Measurements from ENCODE around the gene MAGI1. TPM values are rescaled to one million over a fixed set of nuclear protein-coding genes. Genes with fewer than 3 reads are reported as not detected.

Gene MAGI1
- total and polyA plus RNA-seq, 2 donors (not counting 1 experiment from before 2014, with no cell fraction given): 15.7 to 23.7 TPM

DNA sequence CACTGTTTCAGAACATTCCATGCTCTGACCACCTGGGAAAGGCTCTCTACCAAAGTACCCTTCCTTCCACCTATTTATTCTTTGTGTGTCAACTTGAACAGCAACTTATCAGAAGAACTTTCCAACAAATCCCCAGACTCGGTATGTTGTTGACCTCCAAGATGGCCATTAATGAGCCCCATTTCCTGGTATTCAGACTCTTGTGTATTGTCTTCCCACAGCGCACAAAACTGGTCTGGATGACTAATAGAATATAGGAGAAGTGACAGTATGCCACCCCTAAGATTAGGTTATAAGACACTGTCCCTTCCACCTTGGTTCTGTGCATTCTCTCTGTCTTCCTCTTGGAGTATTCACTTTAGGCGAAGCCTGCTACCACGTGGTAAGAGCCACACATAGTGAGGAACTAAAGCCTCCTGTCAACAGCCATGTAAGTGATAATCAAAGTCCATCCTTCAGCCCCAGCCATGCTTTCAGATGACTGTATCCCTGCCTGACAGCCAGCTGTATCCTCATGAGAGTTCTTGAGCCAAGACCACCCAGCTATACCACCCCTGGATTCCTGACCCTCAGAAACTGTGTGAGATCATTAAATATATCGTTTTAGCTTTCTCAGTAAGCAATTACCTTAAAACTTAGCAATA lies 481.7 kb downstream of the MAGI1 start:
- Histone ChIP-seq H3K4me3 (replicated peaks in 1 of 4; ENCODE audit: control extremely low read depth in 1 of 4, insufficient read depth in 1 of 4, low read depth in 3 of 4, low read length in 4 of 4) (no peak overlapping the region), H3K36me3 (ENCODE audit: control insufficient read depth, insufficient read depth, low read length) (no peaks in the 10 kb centered on the region), H3K9ac (ENCODE audit: insufficient read depth, low read length) (no peak overlapping the region), H3K4me2 (ENCODE audit: extremely low read depth, insufficient read depth, low read length) (no peak overlapping the region), H3K27ac (ENCODE audit: insufficient read depth, low read length) (no peak overlapping the region), H3K4me1 (ENCODE audit: control insufficient read depth, extremely low read depth, insufficient read depth, low read length) (no peaks in the 10 kb centered on the region), H3K9me3 (ENCODE audit: control insufficient read depth, insufficient read depth, low read depth, low read length) (no peaks in the 10 kb centered on the region), H3K27me3 (ENCODE audit: control insufficient read depth, insufficient read depth, low read length) (no peaks in the 10 kb centered on the region), H2AFZ (ENCODE audit: low read length) (no peak overlapping the region), H3K79me2 (ENCODE audit: control insufficient read depth, insufficient read depth, low read length) (no peaks in the 10 kb centered on the region), H4K20me1 (ENCODE audit: control insufficient read depth, extremely low read depth, insufficient read depth, low read length) (no peaks in the 10 kb centered on the region)
- no peak for TF ChIP-seq EZH2 (IDR thresholded peaks at IDR 0.05; ENCODE audit: low read length, missing control alignments)
- TF ChIP-seq, protein P1, sequence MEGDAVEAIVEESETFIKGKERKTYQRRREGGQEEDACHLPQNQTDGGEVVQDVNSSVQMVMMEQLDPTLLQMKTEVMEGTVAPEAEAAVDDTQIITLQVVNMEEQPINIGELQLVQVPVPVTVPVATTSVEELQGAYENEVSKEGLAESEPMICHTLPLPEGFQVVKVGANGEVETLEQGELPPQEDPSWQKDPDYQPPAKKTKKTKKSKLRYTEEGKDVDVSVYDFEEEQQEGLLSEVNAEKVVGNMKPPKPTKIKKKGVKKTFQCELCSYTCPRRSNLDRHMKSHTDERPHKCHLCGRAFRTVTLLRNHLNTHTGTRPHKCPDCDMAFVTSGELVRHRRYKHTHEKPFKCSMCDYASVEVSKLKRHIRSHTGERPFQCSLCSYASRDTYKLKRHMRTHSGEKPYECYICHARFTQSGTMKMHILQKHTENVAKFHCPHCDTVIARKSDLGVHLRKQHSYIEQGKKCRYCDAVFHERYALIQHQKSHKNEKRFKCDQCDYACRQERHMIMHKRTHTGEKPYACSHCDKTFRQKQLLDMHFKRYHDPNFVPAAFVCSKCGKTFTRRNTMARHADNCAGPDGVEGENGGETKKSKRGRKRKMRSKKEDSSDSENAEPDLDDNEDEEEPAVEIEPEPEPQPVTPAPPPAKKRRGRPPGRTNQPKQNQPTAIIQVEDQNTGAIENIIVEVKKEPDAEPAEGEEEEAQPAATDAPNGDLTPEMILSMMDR (conservative IDR thresholded peaks at IDR 0.05 in 1 of 2, IDR thresholded peaks at IDR 0.05 in 1 of 2; ENCODE audit: low read depth in 1 of 2, low read length in 2 of 2): no peak
- no peak for DNase-seq (ENCODE audit: low read depth in 2 of 2)

DNA sequence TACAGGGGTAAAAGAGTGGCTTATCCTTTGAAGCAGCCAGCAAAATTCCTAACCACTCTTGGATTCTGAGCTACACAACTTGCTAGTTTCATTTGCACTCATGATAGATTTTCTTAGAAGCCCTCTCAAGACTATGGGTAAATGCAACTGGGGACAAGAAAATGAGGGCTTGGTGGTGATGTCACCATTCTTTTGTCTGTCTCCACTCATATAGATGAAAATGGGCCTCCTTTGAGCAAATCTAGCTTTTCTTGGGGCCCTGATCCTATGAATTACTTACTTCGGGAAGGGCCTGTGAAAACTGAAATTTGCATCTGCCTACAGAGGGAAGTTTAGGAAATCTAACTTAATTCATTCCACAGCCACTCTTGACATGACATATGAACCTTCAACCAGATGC lies 486.3 kb downstream of the MAGI1 start:
- no peak overlapping the region for H3K27ac ChIP-seq (ENCODE audit: insufficient read depth, low read length)
- no peak overlapping the region for H2AFZ ChIP-seq (ENCODE audit: low read length)
- no peaks in the 10 kb centered on the region for H3K79me2 ChIP-seq (ENCODE audit: control insufficient read depth, insufficient read depth, low read length)
- H3K4me2 ChIP-seq (ENCODE audit: extremely low read depth, insufficient read depth, low read length): no peak overlapping the region
- no peak for DNase-seq (ENCODE audit: low read depth in 2 of 2)
- no peak overlapping the region for H3K4me3 ChIP-seq (replicated peaks in 1 of 4; ENCODE audit: control extremely low read depth in 1 of 4, insufficient read depth in 1 of 4, low read depth in 3 of 4, low read length in 4 of 4)
- no peak overlapping the region for H3K9ac ChIP-seq (ENCODE audit: insufficient read depth, low read length)
- H3K36me3 ChIP-seq (ENCODE audit: control insufficient read depth, insufficient read depth, low read length): no peaks in the 10 kb centered on the region
- TF ChIP-seq, protein P1 (conservative IDR thresholded peaks at IDR 0.05 in 1 of 2, IDR thresholded peaks at IDR 0.05 in 1 of 2; ENCODE audit: low read depth in 1 of 2, low read length in 2 of 2): no peak
- no peak for TF ChIP-seq EZH2 (IDR thresholded peaks at IDR 0.05; ENCODE audit: low read length, missing control alignments)
- H4K20me1 ChIP-seq (ENCODE audit: control insufficient read depth, extremely low read depth, insufficient read depth, low read length): no peaks in the 10 kb centered on the region
- H3K27me3 ChIP-seq (ENCODE audit: control insufficient read depth, insufficient read depth, low read length): no peaks in the 10 kb centered on the region
- H3K4me1 ChIP-seq (ENCODE audit: control insufficient read depth, extremely low read depth, insufficient read depth, low read length): peaks cover 2% of the 10 kb centered on the region
- H3K9me3 ChIP-seq (ENCODE audit: control insufficient read depth, insufficient read depth, low read depth, low read length): no peaks in the 10 kb centered on the region

DNA sequence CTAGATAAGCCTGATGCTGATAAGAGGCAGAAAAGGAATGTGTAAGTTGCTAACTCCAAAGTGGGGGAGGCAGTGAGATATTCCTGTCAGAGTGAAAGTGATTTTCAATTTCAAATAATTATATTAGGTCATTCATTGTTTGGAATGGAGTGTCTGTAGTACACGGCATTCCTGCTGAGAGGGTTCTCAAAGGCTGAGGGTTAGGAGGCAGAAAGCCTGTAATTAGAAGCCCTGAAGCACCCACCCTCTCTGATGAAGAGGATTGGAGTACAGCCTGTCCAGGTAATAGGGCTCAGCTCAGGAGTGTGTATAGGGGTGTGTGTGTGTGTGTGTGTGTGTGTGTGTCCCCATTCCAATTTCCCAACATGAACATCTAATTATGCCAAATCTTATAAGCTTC lies 486.8 kb downstream of the MAGI1 start:
- H3K27me3 ChIP-seq (ENCODE audit: control insufficient read depth, insufficient read depth, low read length): no peaks in the 10 kb centered on the region
- no peaks in the 10 kb centered on the region for H3K36me3 ChIP-seq (ENCODE audit: control insufficient read depth, insufficient read depth, low read length)
- no peak overlapping the region for H3K4me2 ChIP-seq (ENCODE audit: extremely low read depth, insufficient read depth, low read length)
- no peaks in the 10 kb centered on the region for H4K20me1 ChIP-seq (ENCODE audit: control insufficient read depth, extremely low read depth, insufficient read depth, low read length)
- peaks cover 2% of the 10 kb centered on the region for H3K4me1 ChIP-seq (ENCODE audit: control insufficient read depth, extremely low read depth, insufficient read depth, low read length)
- no peaks in the 10 kb centered on the region for H3K9me3 ChIP-seq (ENCODE audit: control insufficient read depth, insufficient read depth, low read depth, low read length)
- H2AFZ ChIP-seq (ENCODE audit: low read length): no peak overlapping the region
- no peak for DNase-seq (ENCODE audit: low read depth in 2 of 2)
- H3K9ac ChIP-seq (ENCODE audit: insufficient read depth, low read length): no peak overlapping the region
- no peak for TF ChIP-seq EZH2 (IDR thresholded peaks at IDR 0.05; ENCODE audit: low read length, missing control alignments)
- TF ChIP-seq, protein P1 (conservative IDR thresholded peaks at IDR 0.05 in 1 of 2, IDR thresholded peaks at IDR 0.05 in 1 of 2; ENCODE audit: low read depth in 1 of 2, low read length in 2 of 2): no peak
- H3K27ac ChIP-seq (ENCODE audit: insufficient read depth, low read length): no peak overlapping the region
- no peak overlapping the region for H3K4me3 ChIP-seq (replicated peaks in 1 of 4; ENCODE audit: control extremely low read depth in 1 of 4, insufficient read depth in 1 of 4, low read depth in 3 of 4, low read length in 4 of 4)
- H3K79me2 ChIP-seq (ENCODE audit: control insufficient read depth, insufficient read depth, low read length): no peaks in the 10 kb centered on the region
